Kidney (tissue), 14 donors: ENCODE data around the gene RARA. TPM values are rescaled to one million over a fixed set of nuclear protein-coding genes. Genes with fewer than 3 reads are reported as not detected.

Experiments used
- DNase-seq, 5 donors: peaks; one replicate each; pipeline ENCODE4 v3.0.0-alpha.2; 2013 to 2020
- FAIRE-seq: peaks from 2 replicates; lab custom pipeline; 2012; peaks lifted over from hg19 to GRCh38; lab: Jason Lieb, UNC
- H3K27ac ChIP-seq, 2 donors: one replicate each; pipeline ENCODE4 v1.7.0; 2013; ENCODE audit warnings: low read depth in 2 of 2, low read length in 2 of 2, inconsistent platforms in 1 of 2
- H3K27me3 ChIP-seq: one replicate; pipeline ENCODE4 v1.7.1; 2013; ENCODE audit warnings: low read length, inconsistent platforms; ENCODE audit not compliant: control insufficient read depth, insufficient read depth
- H3K36me3 ChIP-seq, 3 donors: one replicate each; pipeline versions ENCODE4 v1.7.0 to v1.7.1; 2013; ENCODE audit warnings: low read length in 3 of 3, control low read depth in 1 of 3, inconsistent platforms in 1 of 3; ENCODE audit not compliant: insufficient read depth in 3 of 3, control insufficient read depth in 2 of 3
- H3K4me1 ChIP-seq, 3 donors: one replicate each; pipeline versions ENCODE4 v1.7.0 to v1.7.1; 2013; ENCODE audit warnings: low read length in 3 of 3, inconsistent platforms in 1 of 3, low read depth in 1 of 3; ENCODE audit not compliant: control insufficient read depth in 2 of 3, insufficient read depth in 2 of 3
- H3K4me3 ChIP-seq, 3 donors: one replicate each; pipeline versions ENCODE4 v1.7.0 to v1.8.1; 2013; ENCODE audit warnings: low read length in 3 of 3, control low read depth in 1 of 3, inconsistent platforms in 1 of 3
- H3K9ac ChIP-seq, 3 donors: one replicate each; pipeline versions ENCODE4 v1.7.0 to v1.7.1; 2013; ENCODE audit warnings: low read length in 3 of 3, control low read depth in 1 of 3, inconsistent platforms in 1 of 3
- H3K9me3 ChIP-seq, 3 donors: one replicate each; pipeline versions ENCODE4 v1.7.0 to v1.7.1; 2013; ENCODE audit warnings: low read length in 3 of 3, control low read depth in 1 of 3, inconsistent platforms in 1 of 3; ENCODE audit not compliant: control insufficient read depth in 2 of 3, insufficient read depth in 1 of 3
- CTCF ChIP-seq: IDR thresholded peaks from 3 replicates; pipeline ENCODE4 v1.5.1; 2012; ENCODE audit warnings: mild to moderate bottlenecking, moderate library complexity, borderline replicate concordance; ENCODE audit not compliant: insufficient read depth; ENCODE audit errors: extremely low read depth
- intact Hi-C: fragments of 100-400 bp; cut with DNase I; formaldehyde crosslinking; loops from one replicate; pipeline ENCODE4 v1.11.1; 2022
- polyA plus RNA-seq: library from polyadenylated mRNA; stranded (reverse); fragments of 350-450 nt; fragmentation: Illumina TruSeq; extraction: RNeasy Lipid Tissue Mini Kit (QIAGEN cat#74804); gene quantifications from one replicate; pipeline ENCODE4 v1.2.3, GENCODE V29; 2014; ENCODE audit warnings: low read depth, low replicate concordance; ENCODE audit not compliant: insufficient read depth
- total RNA-seq: library from RNA; stranded (reverse); fragmentation: NEBNext Ultra II Directional; extraction: Animal tissue kit (Norgen Biotek cat#: 25700); gene quantifications from one replicate; pipeline ENCODE4 v1.2.1, GENCODE V29; 2021
- donor health status: control.
- donor health status: control.
- donor health status: control.
- donor health status: control.
- donor health status: control.
- donor health status: DM: yes; HTN: yes; CAD: no.
- donor health status: Normal renal cell carcinoma (clear cell type).

Gene RARA
- total and polyA plus RNA-seq, 2 donors from 2014 or later = 22.5 to 45.7 TPM

- Histone ChIP-seq H3K27me3 (no peaks in the 10 kb centered on the region), H3K27ac (no peak overlapping the region), H3K9me3 (no peaks in the 10 kb centered on the region), H3K4me1 (peaks cover 4 to 78% (median 64%) of the 10 kb centered on the region in 3 donors), H3K9ac (no peak overlapping the region), H3K36me3 (peaks cover 3 to 37% (median 16%) of the 10 kb centered on the region in 3 donors), H3K4me3 (no peak overlapping the region)
- TF ChIP-seq CTCF = no peak
- intact Hi-C loops = no loop called here
- FAIRE-seq (no peak), DNase-seq (no peak)
Measured at GRCh38 chr17:40349477-40349894, 40.5 kb downstream of the RARA start.

DNA sequence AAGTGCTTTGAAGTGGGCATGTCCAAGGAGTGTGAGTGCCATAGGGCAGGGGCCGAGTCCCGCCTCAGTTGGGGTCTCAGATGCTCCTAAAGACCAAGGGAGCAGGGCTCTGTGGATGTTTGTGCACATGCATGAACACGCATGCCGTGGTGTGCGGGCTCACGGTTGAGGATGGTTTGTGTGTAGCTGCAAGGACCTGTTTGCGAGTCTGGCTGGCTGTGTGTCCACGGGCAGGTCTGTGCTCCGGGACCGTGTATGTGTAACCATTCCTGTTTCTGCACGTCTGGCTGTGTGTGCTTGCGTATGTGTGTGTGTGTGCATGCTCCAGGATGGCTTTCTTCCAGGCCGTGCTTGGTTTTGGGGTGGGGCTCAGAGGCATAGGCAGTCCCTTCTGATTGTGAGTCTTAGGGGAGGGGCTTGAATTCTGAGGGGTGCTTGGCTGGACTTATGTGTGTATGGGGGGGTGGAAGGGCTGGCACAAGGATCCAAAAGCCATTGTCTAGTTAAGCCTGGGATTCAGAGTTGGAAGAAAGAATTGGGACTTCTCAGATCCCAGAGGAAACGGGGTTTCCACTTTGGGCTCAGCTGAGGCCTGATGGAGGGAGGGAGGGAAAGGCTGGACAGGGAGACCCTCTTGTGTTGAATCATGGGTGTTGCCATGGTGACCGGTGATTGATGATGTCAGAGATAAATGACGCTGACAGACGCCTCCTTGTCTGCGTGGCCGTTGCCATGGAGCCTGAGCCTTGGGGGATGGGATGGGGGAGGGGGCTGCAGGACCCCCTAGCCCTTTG, 41.1 kb downstream of the RARA start:
- no peak overlapping the region for H3K9ac ChIP-seq
- no peaks in the 10 kb centered on the region for H3K27me3 ChIP-seq
- H3K36me3 ChIP-seq = peaks cover 3 to 40% (median 16%) of the 10 kb centered on the region in 3 donors
- intact Hi-C loops = loop anchor here (5.0 kb wide), 1 partner anchor 43 kb away; the partner anchor contains the start of gene RARA
- FAIRE-seq (no peak), DNase-seq (peak in 4 of 5 donors; percentile 89 to 93 (median 92))
- no peaks in the 10 kb centered on the region for H3K9me3 ChIP-seq
- H3K27ac ChIP-seq = peak overlapping the region in 1 of 2 donors; percentile 1
- TF ChIP-seq CTCF = no peak
- H3K4me1 ChIP-seq = peaks cover 4 to 77% (median 59%) of the 10 kb centered on the region in 3 donors
- H3K4me3 ChIP-seq = peak overlapping the region in 1 of 3 donors; percentile 24

- H3K36me3 ChIP-seq = peaks cover 3 to 45% (median 20%) of the 10 kb centered on the region in 3 donors
- H3K9me3 ChIP-seq = no peaks in the 10 kb centered on the region
- no peak for FAIRE-seq
- H3K4me1 ChIP-seq = peaks cover 4 to 76% (median 55%) of the 10 kb centered on the region in 3 donors
- TF ChIP-seq CTCF = no peak
- H3K27me3 ChIP-seq = no peaks in the 10 kb centered on the region
- H3K9ac ChIP-seq = no peak overlapping the region
- intact Hi-C loops = loop anchor here (5.0 kb wide), 1 partner anchor 44 kb away; the partner anchor contains the start of gene RARA
- peak in 4 of 5 donors; percentile 68 to 87 (median 76) for DNase-seq
- H3K4me3 ChIP-seq = no peak overlapping the region
- no peak overlapping the region for H3K27ac ChIP-seq
Measured at GRCh38 chr17:40350689-40351358, 41.8 kb downstream of the RARA start.
